Prostate gland (tissue), 2 donors: ENCODE data around the gene CD70. TPM values are rescaled to one million over a fixed set of nuclear protein-coding genes. Genes with fewer than 3 reads are reported as not detected.

ENCODE experiments used
- DNase-seq: peaks from one replicate; pipeline ENCODE4 v3.0.0-alpha.2; 2019; ENCODE audit warnings: low spot score
- H3K27ac ChIP-seq, 2 donors: fragments of 200-600 bp; sonication (generic); 2 replicates each; pipeline ENCODE4 v1.5.1; 2017 to 2019
- H3K27me3 ChIP-seq: fragments of 200-600 bp; sonication (generic); replicated peaks from 2 replicates; pipeline ENCODE4 v1.5.1; 2019; ENCODE audit not compliant: insufficient read depth
- H3K36me3 ChIP-seq, 2 donors: fragments of 200-600 bp; sonication (generic); 1 replicate in 1 of 2; 2 replicates in 1 of 2; pipeline versions ENCODE4 v1.5.1 to v1.8.1; 2017 to 2019
- H3K4me1 ChIP-seq: fragments of 200-600 bp; sonication (generic); replicated peaks from 2 replicates; pipeline ENCODE4 v1.5.1; 2019
- H3K4me3 ChIP-seq, 2 donors: fragments of 200-600 bp; sonication (generic); 2 replicates each; pipeline ENCODE4 v1.5.1; 2017 to 2019
- H3K9me3 ChIP-seq: fragments of 200-600 bp; sonication (generic); 2 replicates; pipeline ENCODE4 v1.5.1; 2017
- POLR2A ChIP-seq: fragments of 450-650 bp; IDR thresholded peaks from one replicate; pipeline ENCODE4 v1.6.1; 2016; ENCODE audit warnings: antibody characterized with exemption, mild to moderate bottlenecking
- POLR2AphosphoS5 ChIP-seq: sonication (generic); formaldehyde crosslinking; IDR thresholded peaks from one replicate; pipeline ENCODE4 v1.6.1; 2017; ENCODE audit warnings: antibody characterized with exemption
- WGBS: methylation state at CpG from one replicate; pipeline ENCODE4 v1.1.5; 2018; 5-methylcytosine and 5-hydroxymethylcytosine counted together
- intact Hi-C: fragments of 100-400 bp; cut with DNase I; formaldehyde crosslinking; loops from one replicate; pipeline ENCODE4 v1.14.2; 2022
- total RNA-seq, 2 donors: library from RNA; depleted of rRNA; stranded (reverse); fragments of >200 nt; gene quantifications; one replicate each; pipeline ENCODE4 v1.1.0, GENCODE V29; 2016
- TF ChIP-seq, protein P1 (sequence below), 4 experiments: fragments of 200-600 bp in 2 of 4; fragments of 450-650 bp in 2 of 4; sonication (generic) in 2 of 4; IDR thresholded peaks; 1 replicate in 3 of 4; 2 replicates in 1 of 4; pipeline ENCODE4 v1.5.1; 2016 to 2019; ENCODE audit warnings: antibody characterized with exemption in 4 of 4, mild to moderate bottlenecking in 2 of 4, moderate library complexity in 2 of 4

The CD70 gene
- total RNA-seq, 2 donors from 2014 or later, result not detected

DNA sequence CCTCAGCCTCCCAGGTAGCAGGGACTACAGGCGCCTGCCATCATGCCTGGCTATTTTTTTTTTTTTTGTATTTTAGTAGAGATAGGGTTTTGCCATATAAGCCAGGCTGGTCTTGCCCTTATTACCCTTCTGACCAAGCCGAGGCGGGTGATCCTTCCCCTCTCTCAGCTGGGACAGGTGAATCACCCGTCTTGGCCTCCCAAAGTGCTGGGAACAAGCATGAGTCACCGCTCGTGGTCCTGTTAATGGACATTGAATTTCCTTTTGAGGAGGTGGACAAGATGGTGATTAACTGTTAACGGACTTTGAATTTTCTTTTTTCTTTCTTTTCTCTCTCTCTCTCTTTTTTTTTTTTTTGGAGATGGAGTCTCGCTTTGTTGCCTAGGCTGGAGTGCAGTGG, 10.6 kb downstream of the CD70 start:
- TF ChIP-seq POLR2AphosphoS5, result no peak
- TF ChIP-seq, protein P1, sequence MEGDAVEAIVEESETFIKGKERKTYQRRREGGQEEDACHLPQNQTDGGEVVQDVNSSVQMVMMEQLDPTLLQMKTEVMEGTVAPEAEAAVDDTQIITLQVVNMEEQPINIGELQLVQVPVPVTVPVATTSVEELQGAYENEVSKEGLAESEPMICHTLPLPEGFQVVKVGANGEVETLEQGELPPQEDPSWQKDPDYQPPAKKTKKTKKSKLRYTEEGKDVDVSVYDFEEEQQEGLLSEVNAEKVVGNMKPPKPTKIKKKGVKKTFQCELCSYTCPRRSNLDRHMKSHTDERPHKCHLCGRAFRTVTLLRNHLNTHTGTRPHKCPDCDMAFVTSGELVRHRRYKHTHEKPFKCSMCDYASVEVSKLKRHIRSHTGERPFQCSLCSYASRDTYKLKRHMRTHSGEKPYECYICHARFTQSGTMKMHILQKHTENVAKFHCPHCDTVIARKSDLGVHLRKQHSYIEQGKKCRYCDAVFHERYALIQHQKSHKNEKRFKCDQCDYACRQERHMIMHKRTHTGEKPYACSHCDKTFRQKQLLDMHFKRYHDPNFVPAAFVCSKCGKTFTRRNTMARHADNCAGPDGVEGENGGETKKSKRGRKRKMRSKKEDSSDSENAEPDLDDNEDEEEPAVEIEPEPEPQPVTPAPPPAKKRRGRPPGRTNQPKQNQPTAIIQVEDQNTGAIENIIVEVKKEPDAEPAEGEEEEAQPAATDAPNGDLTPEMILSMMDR (IDR thresholded peaks at IDR 0.05), result no peak
- TF ChIP-seq POLR2A, result no peak
- Histone ChIP-seq H3K4me3 (no peak overlapping the region), H3K27me3 (no peaks in the 10 kb centered on the region), H3K9me3 (no peaks in the 10 kb centered on the region), H3K36me3 (no peaks in the 10 kb centered on the region), H3K4me1 (no peaks in the 10 kb centered on the region), H3K27ac (no peak overlapping the region)
- intact Hi-C loops, result no loop called here
- DNase-seq, result no peak
- 68% methylated on average over 8 of the region's 8 CpGs for WGBS

DNA sequence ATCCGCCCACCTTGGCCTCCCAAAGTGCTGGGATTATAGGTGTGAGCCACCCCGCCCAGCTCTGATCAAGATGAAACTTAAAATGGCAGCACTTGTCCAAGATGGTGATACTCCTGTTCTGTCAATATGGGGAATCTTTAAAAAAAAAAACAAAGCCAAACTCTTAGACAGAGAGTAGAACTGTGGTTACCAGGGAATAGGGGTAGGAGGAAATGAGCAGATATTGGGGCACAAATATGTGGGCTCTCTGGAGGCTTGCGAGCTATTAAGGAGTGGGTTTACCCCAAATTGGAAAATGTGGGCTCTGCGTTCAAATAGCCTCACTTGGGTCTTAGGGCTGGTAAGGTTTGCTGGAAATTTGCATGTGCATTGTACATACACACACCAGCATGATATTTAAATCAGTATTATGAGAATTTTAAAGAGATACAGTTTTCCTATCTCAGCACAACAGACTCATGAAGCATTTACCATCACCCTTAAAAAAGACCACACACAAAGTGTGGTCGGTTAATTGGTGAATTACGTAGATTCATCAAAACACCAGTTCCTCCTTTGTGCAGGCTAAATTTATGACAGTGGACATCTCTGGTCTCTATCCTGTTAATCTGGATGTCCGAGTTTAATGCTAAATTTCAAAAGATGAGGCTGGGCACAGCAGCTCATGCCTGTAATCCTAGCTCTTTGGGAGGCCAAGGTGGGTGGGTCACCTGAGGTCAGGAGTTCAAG, 11.3 kb downstream of the CD70 start:
- H3K4me3 ChIP-seq, result no peak overlapping the region
- H3K4me1 ChIP-seq, result no peaks in the 10 kb centered on the region
- 83% methylated on average over 7 of the region's 7 CpGs for WGBS
- no peaks in the 10 kb centered on the region for H3K36me3 ChIP-seq
- H3K27ac ChIP-seq, result no peak overlapping the region
- no peak for DNase-seq
- no peaks in the 10 kb centered on the region for H3K27me3 ChIP-seq
- no peaks in the 10 kb centered on the region for H3K9me3 ChIP-seq
- TF ChIP-seq POLR2A (no peak), POLR2AphosphoS5 (no peak)
- TF ChIP-seq, protein P1 (IDR thresholded peaks at IDR 0.05), result no peak
- intact Hi-C loops, result no loop called here

DNA sequence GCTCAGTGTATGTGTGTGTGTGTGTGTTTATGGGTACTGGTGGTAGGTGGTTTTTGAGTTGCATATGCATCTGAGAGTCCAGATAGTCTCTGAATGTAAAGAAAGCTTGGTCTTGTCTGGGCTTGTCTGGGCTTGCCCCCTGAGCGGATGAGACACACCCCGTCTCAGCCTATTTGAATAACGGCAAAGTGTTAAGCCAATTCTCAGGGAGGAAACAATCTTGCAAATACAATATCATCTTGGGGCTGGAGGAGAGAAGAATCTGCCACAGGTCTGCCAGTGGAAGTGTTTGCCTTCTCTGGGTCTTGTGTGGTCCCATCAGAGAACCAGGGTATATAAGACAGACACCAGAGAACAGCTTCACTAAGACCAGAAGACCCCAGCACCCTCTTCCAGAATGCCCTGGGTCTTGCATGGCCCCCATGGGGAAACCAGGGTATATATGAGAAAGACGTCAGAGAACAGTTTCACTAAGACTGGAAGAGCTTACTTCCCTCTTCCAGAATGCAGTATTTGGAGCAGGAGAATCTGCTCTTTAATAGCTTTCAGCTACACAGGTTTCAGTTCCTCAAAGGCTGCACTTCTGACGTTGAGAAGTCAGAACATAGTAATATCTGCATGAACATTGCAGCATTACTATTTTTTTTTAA, 13.3 kb downstream of the CD70 start:
- H3K36me3 ChIP-seq, result no peaks in the 10 kb centered on the region
- no peaks in the 10 kb centered on the region for H3K9me3 ChIP-seq
- no peaks in the 10 kb centered on the region for H3K27me3 ChIP-seq
- intact Hi-C loops, result no loop called here
- no peak for DNase-seq
- H3K4me1 ChIP-seq, result no peaks in the 10 kb centered on the region
- H3K27ac ChIP-seq, result no peak overlapping the region
- 43% methylated on average over 5 of the region's 5 CpGs for WGBS
- no peak overlapping the region for H3K4me3 ChIP-seq
- TF ChIP-seq POLR2A, result no peak
- TF ChIP-seq POLR2AphosphoS5, result no peak
- TF ChIP-seq, protein P1 (IDR thresholded peaks at IDR 0.05), result no peak

DNA sequence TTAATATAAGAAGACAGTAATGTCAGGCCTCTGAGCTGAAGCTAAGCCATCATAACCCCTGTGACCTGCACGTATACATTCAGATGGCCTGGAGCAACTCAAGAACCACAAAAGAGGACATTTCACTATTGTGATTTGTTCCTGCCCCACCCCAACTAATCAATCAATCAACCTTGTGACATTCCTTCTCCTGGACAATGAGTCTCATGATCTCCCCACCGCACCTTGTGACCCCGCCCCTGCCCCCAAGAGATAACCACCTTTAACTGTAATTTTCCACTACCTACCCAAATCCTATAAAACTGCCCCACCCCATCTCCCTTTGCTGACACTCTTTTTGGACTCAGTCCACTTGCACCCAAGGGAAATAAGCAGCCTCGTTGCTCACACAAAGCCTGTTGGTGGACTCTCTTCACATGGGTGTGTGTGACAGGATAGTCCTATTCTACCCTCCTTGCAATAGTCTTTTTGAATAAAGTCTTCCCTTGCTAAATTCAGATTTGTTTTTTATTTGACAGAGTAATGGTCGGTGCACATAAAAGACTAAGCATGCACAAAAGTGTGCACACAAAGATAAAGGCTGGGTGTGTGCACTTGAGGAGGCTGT, 14.0 kb downstream of the CD70 start:
- intact Hi-C loops, result no loop called here
- no peak for TF ChIP-seq POLR2AphosphoS5
- TF ChIP-seq, protein P1 (IDR thresholded peaks at IDR 0.05), result no peak
- H3K27me3 ChIP-seq, result no peaks in the 10 kb centered on the region
- H3K36me3 ChIP-seq, result no peaks in the 10 kb centered on the region
- no peaks in the 10 kb centered on the region for H3K4me1 ChIP-seq
- 67% methylated on average over 5 of the region's 5 CpGs for WGBS
- H3K4me3 ChIP-seq, result no peak overlapping the region
- H3K27ac ChIP-seq, result no peak overlapping the region
- H3K9me3 ChIP-seq, result no peaks in the 10 kb centered on the region
- DNase-seq, result no peak
